ENCODE measurements around the gene ADAM19.

- TF ChIP-seq CTCF (IDR thresholded peaks at IDR 0.05) (no peak), ZFX (IDR thresholded peaks at IDR 0.05; ENCODE audit: borderline replicate concordance) (no peak)
Measured at GRCh38 chr5:157576678-157577077, 1.1 kb upstream of the ADAM19 start.

All from 22Rv1 (cell line).